Measurements from ENCODE around the gene UNC5B.

GRCh38 chr10:71232089-71232998 is 20.0 kb downstream of the UNC5B start:
- TF ChIP-seq CTCF (IDR thresholded peaks at IDR 0.05) (no peak), EP300 (IDR thresholded peaks at IDR 0.05) (no peak)

Measured in tibial nerve (tissue), 4 donors.